Muscle of arm (tissue), 12 donors: ENCODE measurements around the gene CLEC18A. TPM values are rescaled to one million over a fixed set of nuclear protein-coding genes. Genes with fewer than 3 reads are reported as not detected.

Experiments used
- polyA plus RNA-seq, 12 donors: library from polyadenylated mRNA; unstranded; fragments of 120-200 nt; gene quantifications; one replicate each; pipeline ENCODE4 v1.2.1, GENCODE V29; 2013; ENCODE audit not compliant: insufficient read length in 12 of 12

The CLEC18A gene
- polyA plus RNA-seq, 12 donors: 0.16 to 0.90 (median 0.56) TPM; not detected in 3

Other genes with a start within 250 kb of the CLEC18A start
- 1 to 10 TPM in 11 of 12 donors, not detected in 1; 4.5 to 9.7 (median 6.7) TPM for gene NQO1, start 224.8 kb upstream of the CLEC18A start, polyA plus RNA-seq
- 10 to 100 TPM in 11 of 12 donors, not detected in 1; 36.5 to 78.6 (median 45.1) TPM for gene NOB1, start 196.4 kb upstream of the CLEC18A start, polyA plus RNA-seq
- gene WWP2, start 189.0 kb upstream of the CLEC18A start, polyA plus RNA-seq: 10 to 100 TPM in 11 of 12 donors, not detected in 1; 15.0 to 24.2 (median 15.9) TPM
- gene PDPR, start 163.0 kb downstream of the CLEC18A start, polyA plus RNA-seq: 10 to 100 TPM; 15.4 to 59.3 (median 22.9) TPM
- gene CLEC18C, start 222.5 kb downstream of the CLEC18A start, polyA plus RNA-seq: 1 to 10 TPM in 2 of 12 donors, under 1 TPM in 6, not detected in 4; 0.28 to 1.1 (median 0.53) TPM